HEK293 (cell line): ENCODE data around the gene KDSR.

Experiments used
- CTCF ChIA-PET: fragments of 350-600 bp; formaldehyde crosslinking; extraction: SDS; loops from one replicate; lab custom pipeline; 2021; ENCODE audit warnings: antibody characterized with exemption; lab: Yijun Ruan, JAX
- POLR2A ChIA-PET: fragments of 300-600 bp; formaldehyde crosslinking; extraction: SDS; loops from one replicate; lab custom pipeline; 2020; ENCODE audit warnings: antibody characterized with exemption, inconsistent platforms; lab: Yijun Ruan, JAX
- H3K27ac ChIP-seq: fragments of 200-500 bp; sonication (Bioruptor generic); 2 replicates; pipeline ENCODE4 v1.5.1; 2014; ENCODE audit warnings: low read depth, low read length, control low read depth, inconsistent platforms; ENCODE audit errors: extremely low read depth
- H3K36me3 ChIP-seq, 2 experiments: fragments of 200-500 bp in 1 of 2; sonication (Bioruptor generic) in 1 of 2; 1 replicate in 1 of 2; 2 replicates in 1 of 2; pipeline ENCODE4 v1.5.1; 2014 to 2017; ENCODE audit warnings: inconsistent platforms in 2 of 2, low read length in 2 of 2; ENCODE audit not compliant: control insufficient read depth in 2 of 2, insufficient read depth in 1 of 2
- H3K4me1 ChIP-seq: fragments of 200-500 bp; sonication (Bioruptor generic); 2 replicates; pipeline ENCODE4 v1.5.1; 2014; ENCODE audit warnings: mild to moderate bottlenecking, low read length, inconsistent platforms; ENCODE audit not compliant: control insufficient read depth, insufficient read depth
- H3K4me3 ChIP-seq: 2 replicates; pipeline ENCODE4 v1.5.1; 2011; ENCODE audit warnings: low read depth, mild to moderate bottlenecking, control low read depth, low read length, moderate library complexity
- H3K9me3 ChIP-seq: fragments of 200-500 bp; sonication (Bioruptor generic); 2 replicates; pipeline ENCODE4 v1.5.1; 2014; ENCODE audit warnings: low read depth, low read length, inconsistent platforms; ENCODE audit not compliant: control insufficient read depth, insufficient read depth
- EGR2 ChIP-seq: fragments of 450-650 bp; formaldehyde crosslinking; IDR thresholded peaks from 2 replicates; pipeline ENCODE4 v1.5.1; 2016; ENCODE audit warnings: low read depth, missing biosample characterization, missing genetic modification characterization
- GFI1B ChIP-seq: fragments of 450-650 bp; formaldehyde crosslinking; IDR thresholded peaks from 2 replicates; pipeline ENCODE4 v1.5.1; 2016; ENCODE audit warnings: missing biosample characterization, missing genetic modification characterization
- GLIS2 ChIP-seq: fragments of 450-650 bp; formaldehyde crosslinking; IDR thresholded peaks from 2 replicates; pipeline ENCODE4 v1.5.1; 2016; ENCODE audit warnings: missing biosample characterization, missing genetic modification characterization
- HOXA7 ChIP-seq: sonication (generic); formaldehyde crosslinking; IDR thresholded peaks from 2 replicates; pipeline ENCODE4 v1.8.1; 2022; ENCODE audit warnings: missing genetic modification reagents, borderline replicate concordance
- KLF17 ChIP-seq: fragments of 450-650 bp; formaldehyde crosslinking; IDR thresholded peaks from 2 replicates; pipeline ENCODE4 v1.5.1; 2016; ENCODE audit warnings: missing biosample characterization, missing genetic modification characterization
- PRDM6 ChIP-seq: fragments of 450-650 bp; formaldehyde crosslinking; IDR thresholded peaks from 2 replicates; pipeline ENCODE4 v1.5.1; 2017; ENCODE audit warnings: missing biosample characterization, missing genetic modification characterization
- ZBTB1 ChIP-seq: fragments of 450-650 bp; formaldehyde crosslinking; IDR thresholded peaks from 2 replicates; pipeline ENCODE4 v1.5.1; 2016; ENCODE audit warnings: missing biosample characterization, missing genetic modification characterization
- ZBTB11 ChIP-seq: fragments of 450-650 bp; formaldehyde crosslinking; conservative IDR thresholded peaks from 2 replicates; pipeline ENCODE4 v1.5.1; 2016; ENCODE audit warnings: low read depth, missing biosample characterization, missing genetic modification characterization
- ZBTB17 ChIP-seq: fragments of 450-650 bp; formaldehyde crosslinking; IDR thresholded peaks from 2 replicates; pipeline ENCODE4 v1.5.1; 2016; ENCODE audit warnings: missing biosample characterization, missing genetic modification characterization
- ZFP37 ChIP-seq: fragments of 450-650 bp; formaldehyde crosslinking; IDR thresholded peaks from 2 replicates; pipeline ENCODE4 v1.5.1; 2016; ENCODE audit warnings: missing biosample characterization, missing genetic modification characterization
- ZNF214 ChIP-seq: fragments of 450-650 bp; formaldehyde crosslinking; IDR thresholded peaks from 2 replicates; pipeline ENCODE4 v1.5.1; 2017; ENCODE audit warnings: missing biosample characterization, mild to moderate bottlenecking, missing genetic modification characterization, borderline replicate concordance
- ZNF335 ChIP-seq: fragments of 450-650 bp; formaldehyde crosslinking; conservative IDR thresholded peaks from 2 replicates; pipeline ENCODE4 v1.5.1; 2016; ENCODE audit warnings: missing biosample characterization, missing genetic modification characterization
- ZNF449 ChIP-seq: fragments of 450-650 bp; formaldehyde crosslinking; IDR thresholded peaks from 2 replicates; pipeline ENCODE4 v1.5.1; 2017; ENCODE audit warnings: missing biosample characterization, mild to moderate bottlenecking, missing genetic modification characterization, moderate library complexity
- ZNF48 ChIP-seq: fragments of 450-650 bp; formaldehyde crosslinking; IDR thresholded peaks from 2 replicates; pipeline ENCODE4 v1.5.1; 2016; ENCODE audit warnings: missing biosample characterization, missing genetic modification characterization
- ZNF621 ChIP-seq: fragments of 450-650 bp; formaldehyde crosslinking; IDR thresholded peaks from 2 replicates; pipeline ENCODE4 v1.5.1; 2017; ENCODE audit warnings: missing biosample characterization, missing genetic modification characterization
- ZNF645 ChIP-seq: fragments of 450-650 bp; formaldehyde crosslinking; IDR thresholded peaks from 2 replicates; pipeline ENCODE4; 2016; ENCODE audit warnings: missing biosample characterization, missing genetic modification characterization
- ZNF692 ChIP-seq: fragments of 450-650 bp; formaldehyde crosslinking; IDR thresholded peaks from 2 replicates; pipeline ENCODE4 v1.5.1; 2016; ENCODE audit warnings: missing biosample characterization, missing genetic modification characterization
- ZNF707 ChIP-seq: fragments of 450-650 bp; formaldehyde crosslinking; IDR thresholded peaks from 2 replicates; pipeline ENCODE4 v1.5.1; 2016; ENCODE audit warnings: missing biosample characterization, missing genetic modification characterization
- ZNF843 ChIP-seq: fragments of 450-650 bp; formaldehyde crosslinking; IDR thresholded peaks from 2 replicates; pipeline ENCODE4 v1.5.1; 2016; ENCODE audit warnings: missing biosample characterization, missing genetic modification characterization
- ZSCAN18 ChIP-seq: fragments of 450-650 bp; formaldehyde crosslinking; IDR thresholded peaks from 2 replicates; pipeline ENCODE4 v1.5.1; 2016; ENCODE audit warnings: missing biosample characterization, missing genetic modification characterization
- ZXDB ChIP-seq: fragments of 450-650 bp; formaldehyde crosslinking; IDR thresholded peaks from 2 replicates; pipeline ENCODE4 v1.5.1; 2016; ENCODE audit warnings: missing biosample characterization, missing genetic modification characterization

Gene KDSR

GRCh38 chr18:63306249-63306648, 60.8 kb downstream of the KDSR start (continued):
- TF ChIP-seq ZNF645 (tag by site-specific recombination) (no peak), GLIS2 (tag by site-specific recombination) (no peak)

- Histone ChIP-seq H3K4me3 (no peak overlapping the region), H3K27ac (no peak overlapping the region), H3K9me3 (no peaks in the 10 kb centered on the region), H3K36me3 (no peaks in the 10 kb centered on the region), H3K4me1 (peaks cover 11% of the 10 kb centered on the region)
- ChIA-PET CTCF (interaction anchor here (1.1 kb wide), 1 partner anchor 19 kb away, joined by 3 read pairs; no protein-coding TSS in a partner anchor), POLR2A (no interaction called here)
- TF ChIP-seq ZSCAN18 (tag by site-specific recombination): no peak
- no peak for TF ChIP-seq EGR2
- no peak for TF ChIP-seq KLF17
- TF ChIP-seq ZNF214 (tag by site-specific recombination): no peak
- no peak for TF ChIP-seq ZNF843 (tag by site-specific recombination)
- TF ChIP-seq ZBTB17 (tag by site-specific recombination): no peak
- TF ChIP-seq ZNF707 (tag by site-specific recombination): no peak
- TF ChIP-seq ZNF621 (tag by site-specific recombination): no peak
- TF ChIP-seq PRDM6 (tag by site-specific recombination): no peak
- TF ChIP-seq ZXDB: no peak
- no peak for TF ChIP-seq ZBTB1 (tag by site-specific recombination)
- no peak for TF ChIP-seq ZNF692 (tag by site-specific recombination)
- no peak for TF ChIP-seq HOXA7 (CRISPR knock-in tag)
- TF ChIP-seq ZNF335: no peak
- no peak for TF ChIP-seq ZNF645 (tag by site-specific recombination)
- TF ChIP-seq ZFP37 (tag by site-specific recombination): no peak
- no peak for TF ChIP-seq ZNF449
- TF ChIP-seq GFI1B (tag by site-specific recombination): no peak
- no peak for TF ChIP-seq ZNF48 (tag by site-specific recombination)
- no peak for TF ChIP-seq ZBTB11 (tag by site-specific recombination)
These were observed 63.5 kb downstream of the KDSR start for GRCh38 chr18:63303547-63303946.
